ENCODE data around the gene ETV6.

ETV6 gene

DNA sequence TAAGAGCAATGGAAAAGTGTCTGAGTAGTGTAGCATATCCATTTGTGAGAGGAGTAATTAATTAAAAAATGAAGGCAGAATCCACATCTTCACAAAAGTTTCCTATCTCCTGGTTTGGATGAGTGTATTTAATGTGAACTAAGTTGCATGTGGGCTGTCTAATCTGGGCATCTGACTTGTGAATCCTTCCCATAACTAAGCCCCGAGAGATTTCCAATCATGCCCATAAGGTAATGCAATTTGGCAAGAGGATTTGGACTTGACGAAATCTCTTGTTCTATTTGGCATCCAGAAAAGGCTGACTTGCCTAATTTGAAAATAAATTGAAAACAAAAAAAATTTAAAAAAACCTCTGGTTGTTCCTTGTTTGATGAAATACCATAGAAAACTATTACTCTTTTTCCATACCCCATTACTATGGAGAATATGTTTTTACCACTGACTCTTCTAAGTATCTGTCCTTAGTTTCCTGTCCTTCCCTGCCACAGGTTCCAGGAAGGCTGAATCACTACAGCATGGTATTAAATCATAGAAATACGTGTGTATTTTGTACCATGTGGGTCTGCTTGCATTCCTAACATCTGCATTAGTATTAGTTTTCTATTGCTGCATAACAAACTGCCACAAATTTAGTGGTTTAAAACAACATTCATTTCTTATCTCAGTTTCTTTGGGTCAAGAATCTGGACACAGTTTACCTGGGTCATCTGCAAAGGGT, 48.4 kb downstream of the ETV6 start:
- no peak for DNase-seq

DNA sequence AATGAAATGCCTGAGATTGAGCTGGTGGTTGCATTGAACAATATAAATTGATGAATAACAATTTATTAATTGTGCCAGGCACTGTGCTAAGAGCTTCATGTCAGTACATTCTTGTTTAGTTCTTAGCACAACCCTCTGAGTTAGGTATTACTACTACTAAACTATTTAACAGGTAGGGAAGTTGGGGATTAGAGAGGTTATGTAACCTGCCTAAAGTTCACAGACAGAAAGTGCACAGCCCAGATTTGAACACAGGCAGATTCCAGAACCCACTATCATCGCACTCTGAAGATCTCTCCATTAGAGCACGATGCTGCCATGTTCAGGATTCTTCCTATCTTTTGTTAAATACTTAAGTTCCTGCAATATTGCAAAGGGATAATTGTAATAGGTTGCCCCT, 49.3 kb downstream of the ETV6 start:
- DNase-seq, result no peak

DNA sequence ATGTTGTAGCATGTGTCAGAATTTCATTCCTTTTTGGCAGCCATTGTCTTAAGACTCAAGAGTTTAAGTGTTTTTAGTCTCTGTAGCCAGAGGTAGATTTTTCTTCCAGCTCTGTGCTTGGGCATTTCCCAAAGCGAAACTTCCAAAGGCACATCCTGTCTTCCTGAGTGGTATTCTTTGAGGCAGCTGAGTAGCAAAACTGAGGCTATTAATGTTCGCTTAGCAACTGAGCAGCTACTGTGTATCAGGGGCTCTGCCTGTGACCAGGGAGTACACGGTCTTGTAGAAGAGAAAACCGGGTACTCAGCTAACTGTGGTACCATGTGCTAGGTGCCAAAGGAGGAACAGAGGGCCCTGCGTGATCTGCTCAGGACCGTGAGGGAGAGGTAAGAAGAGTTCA, 52.0 kb downstream of the ETV6 start:
- DNase-seq, result no peak

DNA sequence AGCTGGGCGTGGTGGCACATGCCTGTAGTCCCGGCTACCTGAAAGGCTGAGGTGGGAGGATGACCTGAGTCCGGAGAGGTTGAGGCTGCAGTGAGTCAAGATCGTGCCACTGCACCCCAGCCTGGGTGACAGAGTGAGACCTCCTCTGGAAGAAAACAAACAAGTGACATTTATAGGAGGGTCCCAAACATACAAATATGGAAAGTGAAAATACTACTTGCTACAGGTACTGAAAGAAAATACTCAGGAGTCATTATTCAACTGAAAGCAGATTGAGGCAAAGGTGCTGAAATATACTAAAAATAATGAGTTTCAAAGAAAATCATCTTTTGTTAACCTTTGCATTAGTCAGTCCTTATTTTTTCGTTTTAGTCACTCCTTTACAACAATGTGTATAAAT, 53.5 kb downstream of the ETV6 start:
- DNase-seq, result no peak

DNA sequence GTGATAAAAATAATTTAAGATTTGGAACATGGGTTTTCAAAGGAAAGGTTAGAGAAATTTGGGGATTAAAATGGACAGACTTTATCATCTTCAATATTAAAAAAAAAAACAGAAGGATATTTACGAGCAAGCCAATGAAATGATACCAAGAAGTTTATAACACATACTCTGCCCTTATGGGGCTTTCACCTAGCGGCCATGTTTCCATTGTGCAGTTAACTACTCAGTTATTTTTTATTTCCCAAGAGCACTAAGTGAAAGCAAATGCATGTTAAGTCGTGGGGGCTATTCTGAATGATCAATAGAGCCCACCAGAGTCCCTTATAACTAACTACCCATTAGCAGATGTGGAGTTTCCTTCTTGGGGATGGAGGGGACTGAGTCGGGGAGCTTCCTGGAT, 53.9 kb downstream of the ETV6 start:
- DNase-seq, result no peak

DNA sequence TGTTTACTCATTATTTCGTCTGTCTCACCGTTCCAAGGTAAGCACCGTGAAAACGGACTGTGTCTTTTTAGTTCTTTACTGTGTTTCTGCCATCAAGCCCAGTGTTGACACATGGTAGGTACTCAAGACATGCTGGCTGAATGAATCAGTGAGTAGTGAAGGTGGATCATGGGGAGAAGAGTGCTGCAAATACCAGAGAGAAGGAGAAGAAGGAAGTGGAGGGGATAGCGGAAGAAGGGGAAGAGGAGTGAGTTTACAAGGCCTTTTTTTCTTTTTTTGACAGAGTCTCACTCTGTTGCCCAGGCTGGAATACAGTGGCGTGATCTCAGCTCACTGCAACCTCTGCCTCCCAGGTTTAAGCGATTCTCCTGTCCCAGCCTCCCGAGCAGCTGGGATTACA, 54.6 kb downstream of the ETV6 start:
- DNase-seq, result no peak

DNA sequence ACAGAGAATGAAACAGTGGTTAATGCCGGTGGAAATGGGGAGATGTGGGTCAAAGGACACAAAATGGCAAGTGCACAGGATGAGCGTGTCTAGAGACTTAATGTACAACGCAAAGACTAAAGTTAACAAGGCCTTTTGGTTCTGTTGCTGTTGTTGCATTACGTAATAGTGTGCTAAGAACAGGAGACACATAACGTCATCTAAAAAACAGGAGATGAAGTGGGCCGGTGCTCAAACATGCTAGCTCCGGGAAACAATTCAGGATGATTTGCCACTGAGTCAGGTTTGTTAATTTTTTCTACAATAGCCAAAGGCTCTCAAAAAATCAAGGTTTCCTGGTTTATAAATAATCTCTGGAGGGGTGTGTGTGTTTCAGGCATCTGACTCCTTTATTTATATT, 55.5 kb downstream of the ETV6 start:
- DNase-seq, result no peak

DNA sequence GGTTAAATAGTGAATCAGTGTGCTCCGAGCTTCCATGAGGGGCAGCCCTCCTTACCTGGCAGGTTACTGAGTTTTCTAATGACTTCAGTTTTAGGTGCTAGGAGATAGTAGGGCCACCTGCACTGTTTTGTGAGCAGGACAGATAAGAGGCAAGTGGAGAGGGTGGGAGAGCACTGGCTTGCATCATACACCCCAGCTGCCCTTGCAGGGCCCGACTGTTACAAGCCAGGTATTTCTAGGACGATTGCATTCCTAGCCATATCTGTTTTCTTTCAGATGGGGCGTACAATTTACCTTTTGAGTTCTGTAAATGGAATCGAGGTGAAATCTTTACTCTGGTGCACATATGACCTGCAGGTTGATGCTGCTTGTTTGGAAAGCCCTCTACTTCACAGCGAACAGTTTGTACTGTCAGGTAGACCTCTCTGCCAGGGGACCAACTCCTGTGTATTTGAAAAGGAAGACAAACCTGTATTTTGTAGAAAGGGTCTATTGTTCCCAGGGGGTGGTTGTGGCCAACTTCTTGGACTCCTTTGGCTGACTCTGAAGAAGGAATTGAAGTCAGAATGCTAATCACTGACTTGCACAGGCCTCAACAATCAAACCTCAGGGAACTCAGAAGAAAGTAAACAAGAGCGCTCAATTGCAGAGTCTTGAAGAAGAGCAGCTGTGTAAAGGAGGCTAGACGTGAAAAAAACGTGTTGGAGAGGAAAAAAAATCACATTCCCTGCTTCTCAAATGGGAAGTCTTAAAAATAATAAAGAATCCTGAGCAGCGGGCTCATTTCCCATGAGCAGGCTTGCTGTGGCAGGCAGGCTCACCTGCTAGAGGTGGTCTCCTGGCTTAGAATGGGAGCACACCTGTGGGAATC, 57.3 kb downstream of the ETV6 start:
- no peak for DNase-seq

DNA sequence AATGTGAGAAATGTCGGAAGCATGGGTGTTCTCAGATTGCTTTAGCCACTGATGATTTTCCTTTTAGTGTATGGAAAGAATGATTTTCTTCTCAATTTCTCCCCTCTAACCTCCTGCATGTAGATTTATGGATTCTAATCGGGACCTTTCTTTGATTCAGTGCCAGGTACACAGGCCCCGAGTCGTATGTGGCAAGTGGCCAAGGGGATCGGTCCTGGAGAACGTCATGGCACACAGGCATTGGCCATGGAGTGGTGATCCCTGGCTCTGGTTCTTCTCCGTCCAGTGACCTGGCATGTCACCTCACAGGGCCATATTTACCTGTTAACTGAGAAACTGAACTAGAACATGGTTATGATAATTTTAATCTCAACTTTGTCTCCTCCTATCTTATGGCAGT, 58.1 kb downstream of the ETV6 start:
- no peak for DNase-seq

DNA sequence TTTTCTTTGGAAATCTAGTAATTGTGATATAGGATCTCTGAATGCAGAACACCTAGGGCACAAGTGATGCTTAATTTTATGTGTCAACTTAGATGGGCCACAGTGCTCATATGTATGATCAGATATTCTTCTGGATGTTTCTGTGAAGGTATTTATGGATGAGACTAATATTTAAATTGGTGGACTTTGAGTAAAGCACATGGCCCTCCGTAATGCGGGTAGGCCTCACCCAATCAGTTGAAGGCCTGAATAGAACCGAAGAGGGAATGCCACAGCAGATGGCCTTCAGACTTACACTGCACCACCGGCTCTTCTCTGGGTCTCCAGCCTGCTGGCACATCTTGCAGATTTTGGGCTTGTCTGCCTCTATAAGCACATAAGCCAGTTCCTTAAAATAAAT, 60.0 kb downstream of the ETV6 start:
- no peak for DNase-seq

DNA sequence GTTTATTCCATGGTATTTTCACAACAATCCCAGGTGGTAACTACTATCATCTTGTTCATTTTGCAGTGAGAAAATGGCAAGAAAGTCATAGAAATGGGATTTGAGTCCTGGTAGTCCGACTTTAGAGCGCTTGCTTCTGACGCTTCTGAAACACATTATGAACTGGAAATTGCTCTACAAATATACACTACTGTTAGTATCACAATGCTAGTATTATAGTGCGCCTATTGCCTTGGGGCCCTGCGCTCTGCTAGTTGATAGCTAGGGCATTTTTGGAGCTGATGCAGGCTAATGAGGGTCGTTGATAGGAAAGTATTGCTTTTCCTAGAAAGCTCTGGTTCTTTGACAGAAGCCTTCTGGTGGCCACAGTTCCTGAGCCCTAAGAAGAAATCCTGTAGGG, 61.0 kb downstream of the ETV6 start:
- no peak for DNase-seq

DNA sequence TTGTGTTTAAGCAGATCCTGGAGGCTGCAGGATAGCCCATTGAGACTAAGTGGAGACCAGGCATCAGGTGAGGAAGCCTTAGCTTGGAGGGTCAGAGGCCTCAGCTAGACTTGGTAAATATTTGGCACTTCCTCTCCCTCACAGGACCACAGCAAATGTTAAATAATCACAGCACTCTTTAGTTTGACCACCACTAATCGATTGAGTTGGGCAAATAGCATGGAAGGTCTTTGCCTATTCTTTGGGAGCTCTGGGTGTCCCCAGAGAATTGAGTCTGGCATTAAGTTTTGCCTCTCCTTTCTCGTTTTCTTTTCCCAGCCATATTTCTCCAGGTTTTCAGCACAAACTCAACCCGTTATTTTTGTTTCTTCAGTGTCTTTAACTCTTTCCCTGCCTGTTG, 61.4 kb downstream of the ETV6 start:
- no peak for DNase-seq

DNA sequence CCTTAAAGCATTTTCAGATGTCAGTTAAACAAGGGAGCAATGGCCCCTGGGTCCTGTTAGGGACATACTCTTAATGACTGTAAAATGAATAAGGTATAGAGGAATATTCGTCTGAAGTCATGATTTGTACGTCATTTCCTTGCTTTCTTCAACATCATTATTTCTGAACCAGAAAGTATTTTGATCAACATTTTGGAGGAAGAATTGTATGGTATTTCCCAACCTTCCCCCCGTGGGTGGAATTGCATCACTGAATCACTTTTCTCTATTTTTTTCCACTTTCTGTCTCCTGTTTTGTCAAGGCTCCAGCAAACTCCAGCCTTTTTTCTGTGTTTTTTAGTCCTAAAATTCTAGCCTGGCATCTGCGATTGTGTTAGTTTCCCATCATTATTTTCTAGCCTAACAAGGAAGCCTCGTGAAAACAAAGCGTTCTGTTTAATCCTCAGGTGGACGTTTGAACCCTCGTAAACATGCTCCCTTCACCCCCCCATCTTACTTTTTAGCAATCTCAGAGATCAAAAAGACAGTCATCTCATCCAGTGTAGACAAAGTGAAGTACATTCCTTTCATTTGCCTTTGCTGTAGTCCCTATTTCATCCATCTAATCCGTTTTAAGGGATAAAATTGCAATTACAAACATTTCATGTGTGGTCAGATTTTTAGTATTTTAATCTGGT, 62.3 kb downstream of the ETV6 start:
- DNase-seq, result no peak

DNA sequence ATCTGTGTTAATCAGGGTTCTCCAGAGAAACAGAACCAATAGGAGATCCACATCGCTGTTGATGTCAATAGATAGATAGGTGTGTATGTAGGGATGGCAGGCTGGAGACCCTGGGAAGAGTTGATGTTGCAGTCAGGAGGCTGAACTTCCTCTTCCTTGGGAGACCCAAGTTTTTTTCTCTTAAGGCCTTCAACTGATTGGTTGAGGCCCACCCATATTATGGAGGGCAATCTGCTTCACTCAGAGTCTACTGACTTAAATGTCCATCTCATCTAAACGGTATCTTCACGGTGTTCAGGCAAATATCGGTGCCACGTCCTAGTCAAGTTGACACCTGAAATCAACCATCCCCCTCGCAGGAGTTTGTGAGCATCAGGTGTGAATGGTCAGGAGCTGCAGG, 63.0 kb downstream of the ETV6 start:
- DNase-seq, result no peak

DNA sequence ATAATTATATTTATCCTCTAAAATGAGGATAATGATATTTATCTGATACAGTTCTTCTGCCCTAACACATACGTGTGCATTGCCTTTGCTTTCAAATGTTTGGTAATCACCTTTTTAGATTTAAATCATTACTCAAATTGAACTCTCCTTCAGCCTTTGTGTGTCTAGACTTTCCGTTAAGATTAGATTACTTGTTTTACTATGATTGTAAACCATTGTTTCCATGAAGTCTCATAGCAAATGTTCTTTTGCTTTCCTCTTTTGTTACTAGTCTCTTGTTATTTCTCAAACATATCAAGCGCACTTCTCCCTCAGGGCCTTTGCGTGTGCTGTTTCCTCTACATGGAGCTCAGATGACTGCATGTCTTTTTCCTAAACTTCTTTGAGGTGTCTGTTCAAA, 63.7 kb downstream of the ETV6 start:
- no peak for DNase-seq

DNA sequence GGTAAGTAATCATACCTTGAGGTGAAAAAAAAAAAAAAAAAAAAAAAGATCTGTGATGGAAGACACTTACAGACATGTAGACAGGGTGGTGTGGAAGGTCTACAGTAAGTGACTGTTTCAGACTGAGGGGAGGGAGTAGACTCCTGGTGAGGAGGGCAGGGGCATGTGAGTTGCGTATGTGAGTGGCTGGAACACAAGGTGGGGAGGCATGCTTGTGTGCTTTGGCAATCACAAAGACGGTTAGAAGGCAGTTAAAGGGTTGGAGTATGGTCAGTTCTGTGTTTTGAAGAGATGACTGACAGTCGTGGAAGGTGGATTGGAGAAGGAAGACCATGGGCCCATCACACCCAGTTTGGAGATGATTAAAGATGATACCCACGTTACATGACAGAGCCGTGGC, 65.2 kb downstream of the ETV6 start:
- DNase-seq, result no peak

DNA sequence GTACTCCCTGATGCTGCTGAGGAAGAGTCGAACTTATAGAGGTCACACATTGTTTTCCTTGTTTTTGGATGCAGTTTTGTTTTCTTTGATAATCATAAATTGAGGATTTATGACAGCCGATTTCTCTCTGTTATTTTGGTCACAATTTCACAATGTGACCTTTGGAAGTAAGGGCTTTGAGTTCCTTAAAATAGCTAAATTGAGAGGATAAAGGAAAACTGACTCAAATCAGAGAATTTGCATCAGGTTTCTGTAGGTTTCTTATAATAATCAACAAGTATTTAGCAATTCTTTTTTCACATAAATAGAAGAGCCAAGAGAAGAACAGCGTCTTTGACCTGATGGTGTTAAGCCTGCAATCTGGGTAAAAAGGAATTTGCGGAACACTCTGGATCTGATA, 66.1 kb downstream of the ETV6 start:
- DNase-seq, result no peak

DNA sequence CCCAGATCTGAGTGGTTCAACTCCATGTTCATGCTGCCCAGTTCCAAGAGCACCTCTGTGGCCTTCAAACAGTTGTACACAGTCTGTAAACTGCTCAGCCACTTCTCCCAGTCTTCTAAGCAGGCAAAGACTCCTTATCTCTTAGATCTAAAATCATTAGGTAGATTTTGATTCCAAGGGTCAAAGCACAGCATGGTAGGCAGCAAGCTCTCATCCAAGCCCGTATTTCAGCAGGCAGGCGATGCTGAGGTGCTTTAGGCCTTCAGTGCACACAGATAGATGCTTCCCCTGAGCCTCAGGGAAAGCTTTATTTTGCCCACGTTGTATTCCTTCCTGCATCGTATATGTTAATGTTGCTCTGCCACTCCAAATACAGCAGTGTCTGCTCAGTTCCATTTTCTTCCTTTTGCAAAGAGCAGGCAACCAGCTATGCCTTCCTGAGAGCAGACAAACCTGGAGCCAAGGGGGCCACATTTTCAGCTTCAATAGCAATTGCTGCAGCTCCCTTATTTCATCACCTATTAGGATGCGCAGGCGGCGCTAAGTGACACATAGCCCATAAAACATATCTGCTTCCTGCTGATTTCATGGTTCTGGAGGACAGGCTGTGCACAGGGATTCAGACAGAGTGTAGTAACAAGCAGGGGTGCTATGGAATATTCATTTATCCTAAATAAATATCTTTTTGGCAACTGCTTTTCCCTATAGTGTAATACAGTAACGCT, 67.5 kb downstream of the ETV6 start:
- DNase-seq, result no peak

DNA sequence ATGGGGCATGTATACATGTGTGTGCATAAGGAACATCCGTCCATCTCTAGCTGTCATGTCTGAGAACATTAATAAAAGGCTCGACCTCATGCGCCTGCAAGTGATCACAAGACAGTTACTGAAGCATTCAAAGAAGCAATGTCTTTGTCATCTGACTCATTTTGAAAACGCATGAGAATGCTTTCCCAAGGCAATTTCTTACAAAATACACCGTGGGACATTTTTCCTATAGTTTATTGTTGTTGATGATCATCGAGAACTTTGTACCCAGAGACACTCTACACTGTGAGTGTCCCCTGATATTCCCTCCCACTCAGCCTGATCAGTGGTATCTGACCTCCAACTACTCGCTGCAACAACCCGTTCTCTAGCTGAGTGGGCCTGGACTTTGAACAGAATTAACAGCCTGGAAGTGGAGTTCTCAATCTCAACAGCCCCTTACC, 68.1 kb downstream of the ETV6 start:
- DNase-seq, result no peak

DNA sequence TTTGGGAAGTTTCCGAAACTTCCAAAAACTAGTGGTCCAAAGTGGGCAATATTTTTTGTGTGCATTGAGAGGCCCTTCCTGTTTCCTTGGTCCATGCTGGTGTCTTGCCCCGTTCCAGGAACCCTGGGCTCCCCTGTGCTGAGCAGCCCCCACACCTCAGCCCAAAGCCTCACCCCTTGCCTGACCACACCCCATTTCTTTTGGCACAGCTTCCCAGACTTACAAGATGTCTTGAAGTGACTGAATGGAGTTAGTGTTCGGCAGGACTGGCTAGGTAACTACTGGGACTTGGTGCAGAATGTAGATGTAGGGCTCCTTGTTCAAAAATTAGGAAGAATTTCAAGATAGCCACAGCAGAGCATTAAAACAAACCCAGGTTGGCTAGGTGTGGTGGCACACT, 68.6 kb downstream of the ETV6 start:
- no peak for DNase-seq

DNA sequence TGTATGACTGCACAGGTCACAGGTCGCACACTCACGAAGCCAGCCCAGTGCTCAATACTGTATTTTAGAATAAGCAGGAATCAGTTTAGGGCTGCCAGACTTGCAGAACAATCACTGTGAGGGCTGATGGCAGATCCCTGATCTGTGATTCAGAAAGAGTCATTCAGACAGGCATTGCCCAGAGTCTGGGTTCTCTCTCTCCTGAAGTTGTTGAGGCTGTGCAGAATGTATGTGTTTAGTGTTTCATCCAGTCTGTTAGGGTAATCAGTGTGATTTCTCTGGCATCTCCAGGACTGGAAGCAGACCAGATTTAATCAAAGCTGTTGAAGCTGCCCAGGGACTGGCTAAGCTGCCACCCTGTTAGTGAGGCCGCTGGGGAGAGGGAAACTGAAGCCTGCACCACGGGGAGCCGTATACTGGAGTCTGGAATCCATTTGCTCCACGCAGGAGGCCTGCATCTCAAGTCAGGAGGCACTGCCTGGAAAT, 69.3 kb downstream of the ETV6 start:
- DNase-seq, result no peak

DNA sequence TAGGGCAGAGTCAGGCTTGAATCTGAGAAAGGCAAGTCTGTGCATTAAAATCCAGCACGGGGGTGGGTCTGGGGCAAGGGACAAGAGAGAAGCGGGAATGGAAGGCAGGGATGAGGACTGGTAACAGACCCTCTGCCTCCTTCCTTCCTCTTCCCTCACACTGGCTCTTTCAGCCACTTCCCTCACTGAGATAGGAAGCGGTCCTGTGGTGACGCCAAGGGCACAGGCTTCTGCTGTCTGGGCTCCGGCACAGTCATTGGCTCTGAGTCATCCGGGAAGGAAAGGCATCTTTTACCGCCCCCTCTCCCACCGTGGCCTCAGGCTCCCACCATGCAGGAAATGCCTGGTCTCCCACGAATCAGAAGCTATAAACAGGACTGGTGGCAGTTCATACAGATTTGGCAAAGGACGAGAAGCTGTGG, 70.2 kb downstream of the ETV6 start:
- no peak for DNase-seq

DNA sequence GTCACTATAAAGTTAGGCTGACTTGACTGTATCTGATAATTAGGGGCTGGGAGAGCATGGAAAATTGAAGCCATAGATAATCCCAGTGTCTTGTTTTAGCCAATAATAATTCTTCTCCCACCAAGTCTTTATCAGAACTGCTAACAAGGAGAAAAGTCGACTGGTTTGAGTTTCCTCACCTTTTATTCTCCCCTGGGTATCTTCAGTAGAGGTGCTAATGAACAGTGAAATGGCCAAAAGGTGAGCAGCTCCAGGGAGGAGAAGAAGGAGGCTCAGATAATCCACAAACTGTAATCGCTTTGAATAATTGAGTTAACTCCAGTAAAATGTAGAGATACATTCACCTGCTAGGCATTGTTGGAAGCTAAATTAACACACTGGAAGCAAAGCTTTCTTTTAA, 72.6 kb downstream of the ETV6 start:
- no peak for DNase-seq

Data from COR-L47 (cell line).